ENCODE results near the gene FBXO2.

The FBXO2 gene

GRCh38 chr1:11599891-11600576 lies 54.2 kb downstream of the FBXO2 start:
- no peak for DNase-seq
- H3K9me3 ChIP-seq (replicated peaks; ENCODE audit: insufficient read depth, low read length) = no peaks in the 10 kb centered on the region
- no peak overlapping the region for H2AFZ ChIP-seq (ENCODE audit: low read length)
- H3K4me1 ChIP-seq (ENCODE audit: low read length) = no peaks in the 10 kb centered on the region
- no peaks in the 10 kb centered on the region for H3K36me3 ChIP-seq (replicated peaks; ENCODE audit: insufficient read depth, low read length)
- H3K4me2 ChIP-seq (ENCODE audit: low read depth, low read length) = no peak overlapping the region
- H4K20me1 ChIP-seq (ENCODE audit: insufficient read depth, low read length) = no peaks in the 10 kb centered on the region
- H3K79me2 ChIP-seq (ENCODE audit: low read length) = no peaks in the 10 kb centered on the region
- H3K27me3 ChIP-seq (replicated peaks; ENCODE audit: insufficient read depth, low read length) = peaks cover 38% of the 10 kb centered on the region
- H3F3A ChIP-seq (ENCODE audit: insufficient read depth, low read length) = no peaks in the 10 kb centered on the region
- no peak overlapping the region for H3K9ac ChIP-seq (ENCODE audit: low read length)
- no peak overlapping the region for H3K27ac ChIP-seq (ENCODE audit: low read length)
- TF ChIP-seq EZH2phosphoT487 (IDR thresholded peaks at IDR 0.05; ENCODE audit: low read length) = no peak
- TF ChIP-seq EZH2 (optimal IDR thresholded peaks at IDR 0.05; ENCODE audit: low read depth, low read length) = no peak
- TF ChIP-seq CTCF (IDR thresholded peaks at IDR 0.05; ENCODE audit: low read length) = no peak
- H3K9me2 ChIP-seq (replicated peaks; ENCODE audit: insufficient read depth, low read length) = no peaks in the 10 kb centered on the region
- H3K4me3 ChIP-seq (ENCODE audit: low read length) = no peak overlapping the region

- no peak for TF ChIP-seq EZH2phosphoT487 (IDR thresholded peaks at IDR 0.05; ENCODE audit: low read length)
- TF ChIP-seq CTCF (IDR thresholded peaks at IDR 0.05; ENCODE audit: low read length) = no peak
- TF ChIP-seq EZH2 (optimal IDR thresholded peaks at IDR 0.05; ENCODE audit: low read depth, low read length) = no peak
- no peak for DNase-seq
- Histone ChIP-seq H3K27me3 (replicated peaks; ENCODE audit: insufficient read depth, low read length) (peaks cover 53% of the 10 kb centered on the region), H3K9me3 (replicated peaks; ENCODE audit: insufficient read depth, low read length) (no peaks in the 10 kb centered on the region), H2AFZ (ENCODE audit: low read length) (no peak overlapping the region), H3K4me2 (ENCODE audit: low read depth, low read length) (no peak overlapping the region), H3K36me3 (replicated peaks; ENCODE audit: insufficient read depth, low read length) (no peaks in the 10 kb centered on the region), H3K4me1 (ENCODE audit: low read length) (no peaks in the 10 kb centered on the region), H3K9ac (ENCODE audit: low read length) (no peak overlapping the region), H3K27ac (ENCODE audit: low read length) (no peak overlapping the region), H3K9me2 (replicated peaks; ENCODE audit: insufficient read depth, low read length) (no peaks in the 10 kb centered on the region), H3K4me3 (ENCODE audit: low read length) (no peak overlapping the region), H3K79me2 (ENCODE audit: low read length) (no peaks in the 10 kb centered on the region), H3F3A (ENCODE audit: insufficient read depth, low read length) (no peaks in the 10 kb centered on the region), H4K20me1 (ENCODE audit: insufficient read depth, low read length) (no peaks in the 10 kb centered on the region)
Measured at GRCh38 chr1:11598461-11598860, 55.8 kb downstream of the FBXO2 start.

Data from MM.1S (cell line).